Upper lobe of right lung (tissue), 1 donor: Measurements from ENCODE around the gene ANGPTL8. TPM values are rescaled to one million over a fixed set of nuclear protein-coding genes. Genes with fewer than 3 reads are reported as not detected.

Experiments
- ATAC-seq: fragments of 200-7000 bp; cut with Tn5 transposase; one replicate; pipeline ENCODE4 v1.9.1; 2020; ENCODE audit warnings: mild to moderate bottlenecking, moderate library complexity
- DNase-seq: peaks from one replicate; pipeline ENCODE4 v3.0.0-alpha.2; 2020
- H3K27ac ChIP-seq: fragments of 200-600 bp; one replicate; pipeline ENCODE4 v1.8.0; 2022
- H3K27me3 ChIP-seq: fragments of 200-600 bp; one replicate; pipeline ENCODE4 v1.8.0; 2022; ENCODE audit warnings: mild to moderate bottlenecking
- H3K36me3 ChIP-seq: fragments of 200-600 bp; one replicate; pipeline ENCODE4 v1.8.0; 2022
- H3K4me1 ChIP-seq: fragments of 200-600 bp; one replicate; pipeline ENCODE4 v1.8.0; 2022
- H3K4me3 ChIP-seq: fragments of 200-600 bp; one replicate; pipeline ENCODE4 v1.8.0; 2022; ENCODE audit warnings: mild to moderate bottlenecking
- H3K9me3 ChIP-seq: fragments of 200-600 bp; one replicate; pipeline ENCODE4 v1.8.0; 2022
- intact Hi-C: fragments of 100-400 bp; cut with DNase I; formaldehyde crosslinking; loops from one replicate; pipeline ENCODE4 v1.11.0; 2022
- total RNA-seq: library from RNA; stranded (reverse); fragmentation: NEBNext Ultra II Directional; extraction: Animal tissue kit (Norgen Biotek cat#: 25700); gene quantifications from one replicate; pipeline ENCODE4 v1.2.1, GENCODE V29; 2021
- TF ChIP-seq, protein P1 (sequence below): fragments of 200-600 bp; IDR thresholded peaks from one replicate; pipeline ENCODE4 v1.8.0; 2022; ENCODE audit warnings: antibody characterized with exemption
- donor health status: DM: no; HTN: yes; CAD: no; lungs with severe emphysema.

ANGPTL8 gene
- total RNA-seq, 1 donor from 2014 or later = not detected

DNA sequence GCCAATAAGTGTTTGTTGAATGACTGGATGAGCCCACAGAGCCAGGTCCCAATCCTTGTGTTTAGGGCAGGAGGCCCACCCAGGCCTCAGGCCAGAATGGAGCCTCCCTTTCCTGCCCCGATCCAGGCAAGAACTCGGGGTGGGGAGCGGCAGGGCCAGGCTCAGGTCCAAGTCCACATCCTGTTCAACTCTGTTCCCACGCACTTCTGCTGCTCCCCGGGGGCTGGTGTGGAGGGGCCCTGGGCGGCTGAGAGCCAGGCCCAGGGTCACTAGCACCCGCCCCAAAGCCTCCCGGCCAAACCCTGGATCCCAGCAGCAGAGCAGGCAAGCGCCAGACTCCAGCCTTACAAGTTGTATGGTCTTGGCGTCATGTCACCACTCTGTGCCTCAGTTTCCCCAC lies 8.0 kb downstream of the ANGPTL8 start:
- no peaks in the 10 kb centered on the region for H3K27me3 ChIP-seq
- H3K27ac ChIP-seq = peak overlapping the region; percentile 73
- peak; percentile 45 for ATAC-seq
- TF ChIP-seq, protein P1, sequence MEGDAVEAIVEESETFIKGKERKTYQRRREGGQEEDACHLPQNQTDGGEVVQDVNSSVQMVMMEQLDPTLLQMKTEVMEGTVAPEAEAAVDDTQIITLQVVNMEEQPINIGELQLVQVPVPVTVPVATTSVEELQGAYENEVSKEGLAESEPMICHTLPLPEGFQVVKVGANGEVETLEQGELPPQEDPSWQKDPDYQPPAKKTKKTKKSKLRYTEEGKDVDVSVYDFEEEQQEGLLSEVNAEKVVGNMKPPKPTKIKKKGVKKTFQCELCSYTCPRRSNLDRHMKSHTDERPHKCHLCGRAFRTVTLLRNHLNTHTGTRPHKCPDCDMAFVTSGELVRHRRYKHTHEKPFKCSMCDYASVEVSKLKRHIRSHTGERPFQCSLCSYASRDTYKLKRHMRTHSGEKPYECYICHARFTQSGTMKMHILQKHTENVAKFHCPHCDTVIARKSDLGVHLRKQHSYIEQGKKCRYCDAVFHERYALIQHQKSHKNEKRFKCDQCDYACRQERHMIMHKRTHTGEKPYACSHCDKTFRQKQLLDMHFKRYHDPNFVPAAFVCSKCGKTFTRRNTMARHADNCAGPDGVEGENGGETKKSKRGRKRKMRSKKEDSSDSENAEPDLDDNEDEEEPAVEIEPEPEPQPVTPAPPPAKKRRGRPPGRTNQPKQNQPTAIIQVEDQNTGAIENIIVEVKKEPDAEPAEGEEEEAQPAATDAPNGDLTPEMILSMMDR = no peak
- intact Hi-C loops = no loop called here
- peaks cover 59% of the 10 kb centered on the region for H3K36me3 ChIP-seq
- DNase-seq = peak; percentile 67
- H3K9me3 ChIP-seq = no peaks in the 10 kb centered on the region
- H3K4me1 ChIP-seq = peaks cover 23% of the 10 kb centered on the region
- H3K4me3 ChIP-seq = no peak overlapping the region

DNA sequence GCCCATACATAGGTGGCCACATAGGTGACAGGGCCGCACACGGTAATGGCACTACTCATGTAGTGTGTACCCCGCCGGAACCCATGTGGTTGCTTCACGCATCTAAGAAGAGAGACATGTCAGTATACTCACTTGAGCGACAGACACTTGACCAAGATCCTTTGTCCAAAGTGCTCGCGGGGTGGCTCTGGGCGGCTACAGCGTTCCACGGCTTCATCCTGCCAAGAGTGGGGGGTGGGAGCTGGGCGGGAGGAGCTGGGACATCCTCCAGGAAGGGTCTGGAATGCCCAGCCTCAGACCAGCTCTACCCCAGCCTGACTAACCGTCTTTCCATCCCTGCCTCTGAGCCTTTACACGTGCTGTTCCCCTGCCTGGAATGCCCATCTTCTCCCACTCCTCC lies 8.5 kb downstream of the ANGPTL8 start:
- no peaks in the 10 kb centered on the region for H3K27me3 ChIP-seq
- TF ChIP-seq, protein P1 = no peak
- no peak for DNase-seq
- intact Hi-C loops = no loop called here
- H3K4me1 ChIP-seq = peaks cover 23% of the 10 kb centered on the region
- peaks cover 60% of the 10 kb centered on the region for H3K36me3 ChIP-seq
- H3K27ac ChIP-seq = peak overlapping the region; percentile 73
- no peaks in the 10 kb centered on the region for H3K9me3 ChIP-seq
- no peak for ATAC-seq
- no peak overlapping the region for H3K4me3 ChIP-seq

DNA sequence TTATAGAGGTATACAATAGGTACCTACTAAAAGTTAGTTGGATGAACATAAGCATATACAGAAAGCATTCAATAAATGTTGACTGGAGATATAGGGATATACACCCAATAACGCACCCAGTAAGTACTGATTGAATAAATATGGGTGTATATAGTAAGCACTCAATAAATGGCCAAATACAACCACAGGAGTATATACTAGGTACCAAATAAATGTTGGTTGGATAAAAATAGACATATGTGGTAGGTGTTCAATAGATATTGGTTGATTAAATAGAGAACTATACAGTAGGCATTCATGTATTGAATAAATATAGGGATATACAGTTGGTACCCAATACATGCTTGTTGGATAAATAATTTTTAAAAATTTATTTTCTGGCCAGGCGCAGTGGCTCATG lies 9.4 kb downstream of the ANGPTL8 start:
- intact Hi-C loops = no loop called here
- Histone ChIP-seq H3K4me1 (peaks cover 26% of the 10 kb centered on the region), H3K9me3 (no peaks in the 10 kb centered on the region), H3K27me3 (no peaks in the 10 kb centered on the region), H3K4me3 (no peak overlapping the region), H3K36me3 (peaks cover 60% of the 10 kb centered on the region), H3K27ac (no peak overlapping the region)
- no peak for ATAC-seq
- no peak for DNase-seq
- TF ChIP-seq, protein P1 = no peak

DNA sequence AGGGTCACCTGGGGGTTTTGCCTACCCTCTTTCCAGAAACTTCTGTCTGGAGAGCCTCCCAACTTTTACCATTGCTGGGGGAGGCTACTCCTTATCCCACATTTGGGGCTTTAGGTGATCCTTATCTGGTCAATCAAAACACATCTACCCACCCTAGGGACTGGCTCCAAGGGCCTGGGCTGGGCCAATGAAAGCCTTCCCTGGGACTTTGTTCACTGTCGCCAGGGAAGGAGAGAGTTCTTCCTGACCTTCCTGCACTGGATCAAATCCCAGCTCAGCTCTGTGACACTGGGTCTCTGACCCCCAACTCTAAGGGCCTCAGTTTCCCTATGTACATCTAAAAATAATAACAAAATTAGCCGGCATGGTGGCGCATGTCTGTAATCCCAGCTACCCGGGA lies 11.8 kb downstream of the ANGPTL8 start:
- no peaks in the 10 kb centered on the region for H3K9me3 ChIP-seq
- peaks cover 32% of the 10 kb centered on the region for H3K4me1 ChIP-seq
- no peak overlapping the region for H3K27ac ChIP-seq
- DNase-seq = no peak
- H3K4me3 ChIP-seq = no peak overlapping the region
- TF ChIP-seq, protein P1 = no peak
- peaks cover 49% of the 10 kb centered on the region for H3K36me3 ChIP-seq
- no peaks in the 10 kb centered on the region for H3K27me3 ChIP-seq
- ATAC-seq = no peak
- intact Hi-C loops = no loop called here

DNA sequence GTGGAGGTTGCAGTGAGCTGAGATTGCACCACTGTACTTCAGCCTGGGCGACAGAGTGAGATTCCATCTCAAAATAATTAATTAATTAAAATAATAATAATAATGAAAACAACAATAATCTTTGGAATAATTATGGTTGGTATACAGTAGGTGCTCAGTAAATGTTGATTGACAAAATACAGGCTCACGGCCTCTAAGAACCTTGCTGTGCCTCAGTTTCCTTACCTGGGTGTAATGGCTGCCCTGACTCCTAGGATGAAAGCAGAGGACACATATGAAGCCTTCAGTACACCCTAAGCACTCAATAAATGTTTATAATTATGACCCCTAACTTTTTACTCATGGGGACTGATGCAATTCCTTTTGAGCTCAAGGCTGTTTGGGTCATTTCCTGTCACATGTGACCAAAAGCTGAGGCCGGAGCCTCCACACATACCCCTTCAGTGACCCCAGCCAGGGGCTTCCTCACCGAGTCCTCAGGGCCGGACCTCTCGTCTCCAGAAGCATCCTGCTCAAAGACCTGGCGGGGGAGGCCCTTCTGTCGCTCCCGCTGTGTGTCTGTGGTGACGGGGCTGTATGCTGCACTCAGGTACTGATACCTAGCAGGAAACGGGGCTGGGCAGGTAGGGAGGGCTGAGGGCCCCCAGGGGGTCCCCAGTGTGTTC lies 12.4 kb downstream of the ANGPTL8 start:
- intact Hi-C loops = no loop called here
- TF ChIP-seq, protein P1 = no peak
- DNase-seq (no peak), ATAC-seq (no peak)
- Histone ChIP-seq H3K27ac (no peak overlapping the region), H3K27me3 (no peaks in the 10 kb centered on the region), H3K4me3 (no peak overlapping the region), H3K36me3 (peaks cover 44% of the 10 kb centered on the region), H3K9me3 (no peaks in the 10 kb centered on the region), H3K4me1 (peaks cover 30% of the 10 kb centered on the region)
